GM19397 (cell line): ENCODE data around the gene ITGB1BP1.

ENCODE experiments used
- ATAC-seq: cut with Tn5 transposase; IDR thresholded peaks from one replicate; pipeline ENCODE4 v1.9.1; 2021; ENCODE audit warnings: mild to moderate bottlenecking, moderate library complexity; ENCODE audit not compliant: unreplicated experiment

Gene ITGB1BP1

DNA sequence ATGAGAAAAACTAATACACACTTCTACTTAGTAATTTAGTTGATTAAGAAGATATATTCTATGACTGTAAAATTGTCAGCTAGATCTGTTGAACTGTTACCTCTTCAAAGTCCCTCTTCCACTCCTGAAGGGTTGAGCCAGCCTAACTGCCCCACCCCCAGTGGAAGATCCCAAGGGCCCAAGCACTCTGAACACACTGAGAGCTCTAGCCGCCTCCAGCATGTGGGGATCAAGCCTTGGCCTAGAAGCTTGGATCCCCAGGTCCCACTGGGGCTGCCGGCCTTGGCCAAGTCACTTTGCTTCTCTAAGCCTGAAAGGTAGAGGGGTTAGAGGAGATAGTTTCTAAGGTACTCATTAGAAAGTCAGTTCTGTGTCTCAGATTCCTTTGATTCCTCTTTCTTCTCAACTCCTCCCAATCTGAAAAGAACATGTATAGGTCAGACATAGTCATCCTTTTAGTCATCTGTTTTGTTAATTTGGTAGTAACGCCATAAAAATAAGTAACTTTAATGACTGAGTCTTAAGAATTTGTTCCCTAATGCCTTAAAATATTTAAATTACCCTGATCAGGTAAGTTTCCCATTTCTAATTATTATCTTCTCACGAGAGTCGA is 5.7 kb upstream of the ITGB1BP1 start:
- ATAC-seq = no peak

DNA sequence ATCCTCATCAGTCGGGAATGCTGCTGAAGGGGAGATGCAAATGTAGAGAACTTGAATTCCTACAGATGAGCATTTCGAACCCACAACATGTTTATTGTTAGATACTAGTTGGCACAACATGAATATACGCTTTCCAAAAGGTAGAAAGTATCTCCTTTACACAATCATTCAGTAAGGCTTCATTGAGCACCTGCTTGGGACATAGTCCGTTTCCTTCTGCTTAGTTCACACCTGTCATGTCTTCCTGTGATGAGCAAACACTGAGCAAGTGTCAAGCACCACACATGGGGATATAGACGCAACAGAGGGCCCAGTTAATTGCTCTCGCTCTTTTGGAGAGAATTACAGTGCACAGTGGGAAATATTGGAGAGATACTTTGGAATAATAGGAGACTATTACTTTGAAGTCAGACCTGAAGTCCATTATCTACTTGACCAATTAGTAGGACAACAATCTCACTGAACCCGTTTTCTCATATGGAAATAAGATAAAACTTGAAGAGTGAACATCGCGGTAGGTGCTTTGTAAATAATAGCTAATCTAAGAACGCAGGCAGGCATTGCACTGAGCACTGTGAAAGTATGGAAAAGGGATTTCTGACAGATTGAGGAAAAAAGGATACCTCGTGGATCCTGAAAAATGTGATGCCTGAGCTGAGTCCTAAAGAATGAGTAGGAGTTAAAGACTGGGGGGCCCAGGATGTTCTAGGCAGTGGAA is 1.3 kb upstream of the ITGB1BP1 start:
- no peak for ATAC-seq

DNA sequence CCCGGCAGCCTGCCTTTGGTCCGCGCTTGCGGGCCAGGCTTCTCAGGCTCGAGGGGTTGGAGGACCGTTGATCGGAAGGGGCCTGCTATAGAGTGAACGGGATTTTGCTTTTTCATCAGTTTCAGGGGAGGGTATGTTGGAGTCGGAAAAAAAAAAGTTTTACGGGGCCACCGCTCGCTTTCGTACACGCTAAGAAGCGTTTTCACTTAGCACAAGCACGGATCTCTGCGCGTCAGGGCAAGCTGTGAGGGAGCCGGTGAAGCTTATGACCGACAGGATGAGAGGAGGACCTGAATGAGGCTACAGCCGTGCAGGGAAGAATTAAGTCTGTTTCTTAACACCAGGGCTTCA is 569 bp upstream of the ITGB1BP1 start:
- ATAC-seq = no peak

DNA sequence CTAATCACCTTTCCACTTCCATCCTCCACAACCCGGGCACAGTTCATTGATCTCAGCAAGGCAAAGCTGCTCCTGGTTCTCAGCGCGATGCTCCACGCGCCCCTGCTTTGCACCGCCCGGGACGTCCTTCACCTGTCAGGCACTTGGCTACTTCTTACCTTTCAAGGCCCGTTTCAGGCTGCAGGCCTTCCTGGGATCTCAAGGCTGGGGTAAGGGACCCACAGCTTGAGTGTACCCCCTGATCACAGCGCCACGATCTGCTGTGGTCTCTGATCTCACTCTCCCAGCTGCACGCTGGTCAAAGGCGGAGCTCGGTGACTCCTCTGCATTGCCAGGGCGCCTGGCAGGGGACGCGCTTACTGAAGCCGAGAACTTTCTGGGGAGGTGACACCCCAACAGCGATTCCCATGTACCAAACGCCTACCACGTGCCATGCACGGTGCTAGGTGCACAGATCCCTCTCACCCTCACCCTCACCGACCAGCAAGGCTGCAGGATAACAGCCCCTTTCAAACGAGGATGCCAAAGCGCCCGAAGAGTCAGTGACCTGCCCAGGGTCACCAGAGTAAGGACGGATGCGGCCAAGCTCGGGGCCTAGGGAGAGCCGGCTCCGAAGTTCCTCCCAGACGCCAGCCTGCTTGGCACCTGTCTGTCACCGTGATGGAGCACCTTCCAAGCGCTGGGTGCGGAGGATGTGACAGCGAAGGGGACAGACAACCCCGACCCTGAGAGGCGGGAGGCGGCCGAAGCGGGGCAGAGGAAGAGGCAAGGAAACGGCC is 818 bp downstream of the ITGB1BP1 start:
- peak; percentile 35 for ATAC-seq

DNA sequence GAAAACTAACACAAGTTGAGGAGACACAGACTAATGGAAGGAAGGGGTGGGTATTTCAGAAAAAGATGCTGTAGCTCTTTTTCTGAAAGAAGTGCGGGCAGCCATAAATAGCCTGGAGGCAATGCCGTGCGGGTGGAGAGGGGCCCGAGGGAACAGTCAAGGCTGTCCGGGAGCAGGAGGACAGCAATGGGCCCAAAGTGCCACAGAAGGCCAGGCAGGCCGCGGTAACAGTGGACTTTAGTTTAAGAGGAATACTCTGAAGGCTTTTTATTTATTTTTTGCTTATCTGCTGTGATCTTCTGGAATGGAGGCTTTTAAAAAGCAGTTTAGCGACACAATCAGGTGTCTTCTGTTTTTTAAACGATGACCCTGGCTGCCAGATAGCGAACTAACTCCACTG is 2.8 kb downstream of the ITGB1BP1 start:
- ATAC-seq = no peak

DNA sequence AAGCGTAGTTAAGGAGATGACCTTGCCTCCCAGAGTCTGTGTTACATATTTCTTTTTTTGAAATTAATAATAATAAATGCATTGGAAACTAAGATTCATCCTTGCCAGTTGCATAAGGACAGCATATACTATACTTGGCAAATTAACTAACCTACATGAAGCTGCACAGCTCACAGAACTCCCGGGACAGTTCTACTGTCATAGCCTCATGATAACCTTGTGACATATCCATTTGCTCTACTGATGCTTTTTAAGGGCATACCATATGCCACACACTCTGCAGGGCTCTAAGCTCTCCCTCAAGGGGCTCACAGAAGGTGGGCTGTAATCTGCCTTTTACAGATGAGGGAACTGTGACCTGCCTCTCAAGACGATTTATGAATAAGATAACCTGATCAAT is 3.8 kb downstream of the ITGB1BP1 start:
- ATAC-seq = no peak

DNA sequence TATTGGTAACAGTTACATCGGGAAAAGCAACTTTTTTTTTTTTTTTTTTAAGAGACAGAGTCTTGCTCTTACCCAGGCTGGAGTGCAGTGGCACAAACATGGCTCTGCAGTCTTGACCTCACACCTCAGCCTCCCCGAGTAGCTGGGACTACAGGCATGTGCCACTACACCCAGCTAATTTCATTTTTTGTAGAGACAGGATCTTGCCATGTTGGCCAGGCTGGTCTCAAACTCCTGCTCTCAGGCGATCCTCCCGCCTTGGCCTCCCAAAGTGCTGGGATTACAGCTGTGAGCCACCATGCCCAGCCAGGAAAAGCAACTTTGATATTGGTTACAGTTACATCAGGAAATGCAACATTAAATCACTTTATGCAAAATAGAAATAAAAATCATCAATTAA is 4.6 kb downstream of the ITGB1BP1 start:
- ATAC-seq = no peak

DNA sequence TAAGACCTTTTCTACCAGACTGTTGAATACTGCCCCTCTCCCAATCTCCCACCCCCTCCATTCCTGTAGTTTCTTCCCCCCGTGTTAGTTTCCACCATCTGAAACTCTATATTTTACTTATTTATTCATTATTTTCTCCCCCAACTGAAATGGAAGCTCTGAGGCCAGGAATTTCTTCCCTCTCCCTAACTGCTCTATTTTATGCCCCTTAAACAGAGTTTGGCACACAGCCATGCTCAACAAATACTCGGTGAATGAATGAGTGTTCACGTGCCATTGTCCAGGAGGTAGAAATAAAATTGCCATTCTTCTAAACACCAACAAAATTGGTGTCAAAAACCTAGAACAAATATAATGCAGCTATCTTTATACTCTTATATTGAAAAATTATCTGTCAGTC is 5.6 kb downstream of the ITGB1BP1 start:
- ATAC-seq = no peak

DNA sequence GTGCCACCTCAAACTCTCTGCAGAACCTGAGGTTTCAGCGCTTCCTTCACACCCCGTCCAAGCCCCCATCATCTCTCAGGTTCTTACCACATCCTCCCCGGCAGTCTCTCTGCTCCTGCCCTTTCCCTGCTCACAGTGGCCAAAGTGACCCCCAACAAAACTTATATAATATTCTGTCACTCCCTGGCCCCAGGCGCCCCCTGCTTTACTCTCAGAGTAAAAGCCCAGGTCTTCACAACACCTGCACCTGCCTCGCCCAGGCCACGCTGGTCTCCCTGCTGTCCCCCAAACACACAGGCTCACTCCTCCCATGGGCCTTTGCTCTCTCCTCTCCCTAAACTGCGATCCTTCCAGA is 6.4 kb downstream of the ITGB1BP1 start:
- no peak for ATAC-seq

DNA sequence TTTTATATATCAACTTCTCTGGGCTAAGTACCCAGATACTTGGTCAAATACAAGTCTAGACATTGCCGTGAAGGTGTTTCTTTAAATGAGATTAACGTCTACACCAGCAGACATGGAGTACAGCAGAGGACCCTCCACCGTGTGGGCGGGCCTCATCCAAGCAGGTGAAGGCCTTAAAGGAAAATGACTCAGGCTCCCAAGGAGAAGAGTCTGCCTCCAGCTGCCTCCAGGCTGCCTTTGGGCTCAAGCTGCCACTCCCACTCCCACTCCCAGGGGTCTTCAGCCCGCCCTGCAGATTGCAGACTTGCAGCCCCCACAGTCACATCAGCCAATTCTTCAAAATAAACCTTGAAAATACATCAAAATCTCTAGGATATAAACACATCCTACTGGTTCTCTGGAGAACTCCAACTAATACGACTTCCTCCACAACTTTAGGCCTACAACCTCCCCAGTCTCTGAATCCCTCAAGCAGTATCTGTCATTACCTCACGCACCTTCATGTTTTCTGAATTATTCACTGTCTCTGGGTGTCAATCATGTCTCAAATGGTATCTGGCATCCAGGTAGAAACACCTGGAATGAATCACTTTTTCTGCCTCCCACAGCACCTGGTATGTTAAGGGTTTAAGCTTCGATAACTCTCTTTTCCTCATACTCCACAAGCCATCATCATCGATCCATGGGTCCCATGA is 6.9 kb downstream of the ITGB1BP1 start:
- ATAC-seq = no peak

DNA sequence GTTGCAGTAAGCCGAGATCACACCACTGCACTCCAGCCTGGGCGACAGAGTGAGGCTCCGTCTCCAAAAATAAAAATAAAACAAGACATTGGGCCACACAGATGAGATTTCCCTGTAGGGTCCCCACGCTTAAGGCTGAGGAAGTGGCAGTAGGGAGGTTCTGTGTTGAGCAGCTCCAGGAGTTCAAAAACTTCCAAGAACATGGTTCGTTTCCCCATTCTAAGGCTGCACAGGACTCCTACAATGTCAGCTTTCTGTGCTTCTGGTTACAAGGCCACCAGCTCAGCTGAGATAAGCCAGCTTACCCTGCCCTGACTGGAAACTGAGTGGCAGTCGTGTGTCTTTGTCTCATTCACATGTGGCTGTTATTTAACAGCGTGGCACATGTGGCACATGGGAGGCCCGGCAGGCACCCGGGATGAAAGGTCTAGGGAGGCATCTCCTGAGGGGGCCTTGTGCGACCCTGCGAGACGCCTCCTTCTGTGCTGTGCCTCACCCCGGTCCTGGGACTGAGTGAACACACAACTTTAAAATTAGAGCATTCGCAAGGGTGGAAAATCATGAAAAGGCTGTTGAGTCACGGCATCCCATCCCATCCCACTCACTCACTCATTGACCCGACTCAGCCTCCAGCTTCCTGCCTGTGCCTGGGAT is 7.7 kb downstream of the ITGB1BP1 start:
- ATAC-seq = no peak

DNA sequence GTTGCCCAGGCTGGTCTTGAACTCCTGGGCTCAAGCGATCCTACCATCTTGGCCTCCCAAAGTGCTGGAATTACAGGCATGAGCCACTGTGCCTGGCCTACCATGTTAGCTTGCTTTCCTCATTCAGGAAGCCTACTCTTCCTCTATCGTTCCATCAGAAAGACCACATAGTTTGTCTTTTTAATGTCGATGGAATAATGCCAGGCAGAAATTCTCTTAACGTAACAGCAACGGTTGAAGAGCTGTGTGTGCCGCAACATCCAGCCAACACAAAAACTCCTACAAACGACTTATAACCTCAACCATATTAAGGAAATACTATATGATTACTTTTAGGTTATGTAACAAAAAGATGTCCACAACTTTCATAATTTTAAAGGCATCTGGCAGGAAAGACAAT is 10.5 kb downstream of the ITGB1BP1 start:
- no peak for ATAC-seq

DNA sequence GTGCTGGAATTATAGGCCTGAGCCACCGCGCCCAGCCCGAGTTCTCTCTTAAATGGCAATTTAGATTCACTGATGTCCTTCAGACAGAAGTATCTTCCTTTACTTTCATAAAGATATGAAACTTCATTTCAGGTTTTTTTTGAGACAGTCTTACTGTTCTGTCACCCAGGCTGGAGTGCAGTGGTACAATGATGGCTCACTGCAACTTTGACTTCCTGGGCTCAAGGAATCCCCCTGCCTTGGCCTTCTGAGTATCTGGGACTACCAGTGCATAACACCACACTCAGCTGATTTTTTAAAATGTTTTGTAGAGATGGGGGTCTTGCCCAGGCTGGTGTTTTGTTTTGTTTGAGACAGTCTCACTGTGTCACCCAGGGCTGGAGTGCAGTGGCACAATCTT is 13.2 kb downstream of the ITGB1BP1 start:
- no peak for ATAC-seq

DNA sequence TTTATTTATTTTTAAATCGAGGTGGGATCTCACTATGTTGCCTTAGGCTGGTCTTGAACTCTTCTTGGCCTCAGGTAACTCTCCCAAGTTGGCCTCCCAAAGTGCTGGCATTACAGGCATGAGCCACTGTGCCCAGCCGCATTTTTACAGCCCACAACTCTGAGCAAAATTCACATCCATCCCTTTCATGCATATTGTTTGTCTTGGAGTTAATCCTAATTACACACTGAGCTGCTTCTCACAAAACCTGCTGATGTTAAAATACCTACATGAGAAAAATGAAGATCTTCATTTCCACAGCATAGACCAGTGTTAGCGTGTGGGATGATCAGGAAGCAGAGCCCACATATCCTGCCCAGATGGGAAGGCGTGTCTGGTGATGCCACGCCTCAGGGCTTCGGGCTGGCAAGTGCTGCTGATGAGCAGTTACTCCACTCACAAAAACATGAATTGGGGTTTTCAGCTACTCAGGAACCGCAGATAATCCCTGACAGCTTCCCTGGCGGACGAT is 14.6 kb downstream of the ITGB1BP1 start:
- ATAC-seq = no peak

DNA sequence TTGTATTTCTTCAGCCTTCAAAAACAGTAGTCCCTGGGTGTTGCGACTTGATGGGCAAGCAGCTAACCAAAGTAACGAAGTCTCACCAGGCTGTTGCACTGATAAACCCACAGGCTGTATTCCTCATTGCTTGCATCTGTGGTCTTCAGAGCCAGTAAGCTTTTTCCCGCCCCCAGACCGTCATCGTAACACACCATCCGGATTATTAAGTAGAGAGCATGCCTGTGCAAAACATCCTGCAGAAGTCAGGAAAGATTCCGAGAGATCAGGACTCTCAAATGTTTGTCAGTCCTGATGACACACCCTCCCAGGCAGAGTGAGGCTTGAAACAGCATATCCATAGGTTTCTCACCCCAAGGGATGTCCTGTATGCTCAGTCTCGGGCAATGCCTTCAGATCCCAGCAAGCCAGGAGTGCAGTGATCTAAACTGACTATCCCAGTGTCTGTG is 15.9 kb downstream of the ITGB1BP1 start:
- ATAC-seq = no peak

DNA sequence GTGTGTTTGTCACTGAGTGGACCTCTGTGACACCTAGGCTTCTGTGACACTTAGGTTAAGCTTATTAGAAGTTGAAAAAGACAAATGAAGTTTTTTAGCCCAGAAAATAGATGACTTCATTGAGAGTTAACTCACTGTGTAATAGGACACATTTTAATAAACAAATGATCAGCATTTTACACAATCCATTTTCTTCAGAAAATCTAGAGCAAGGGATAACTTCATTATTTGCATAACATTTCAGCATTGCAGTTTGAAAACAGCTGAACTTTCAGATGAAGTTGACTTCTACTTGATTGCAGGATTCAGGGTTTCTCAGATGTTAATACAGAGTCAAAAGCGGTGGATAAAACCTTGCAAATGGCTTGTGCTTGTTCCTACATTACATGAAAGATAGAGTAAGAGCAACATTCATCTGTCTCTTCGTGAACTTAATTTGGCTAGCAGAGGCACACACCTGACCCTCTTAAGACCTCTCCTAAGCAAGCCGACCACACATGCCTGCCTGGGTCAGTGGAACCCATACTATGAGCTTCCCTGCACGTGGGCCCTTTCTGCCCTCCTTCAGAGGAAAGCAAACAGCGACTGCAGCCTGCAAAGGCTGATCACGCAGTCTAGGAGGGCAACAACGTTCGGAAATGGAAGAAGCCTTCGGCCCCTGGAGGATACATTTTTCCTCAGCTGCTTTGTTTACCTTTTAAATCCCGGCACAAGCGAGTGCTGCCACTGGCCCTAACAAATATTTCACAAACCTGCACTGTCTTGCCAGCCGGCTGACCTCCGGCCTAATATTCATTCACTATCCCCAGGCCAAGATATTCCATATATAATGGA is 16.6 kb downstream of the ITGB1BP1 start:
- no peak for ATAC-seq

DNA sequence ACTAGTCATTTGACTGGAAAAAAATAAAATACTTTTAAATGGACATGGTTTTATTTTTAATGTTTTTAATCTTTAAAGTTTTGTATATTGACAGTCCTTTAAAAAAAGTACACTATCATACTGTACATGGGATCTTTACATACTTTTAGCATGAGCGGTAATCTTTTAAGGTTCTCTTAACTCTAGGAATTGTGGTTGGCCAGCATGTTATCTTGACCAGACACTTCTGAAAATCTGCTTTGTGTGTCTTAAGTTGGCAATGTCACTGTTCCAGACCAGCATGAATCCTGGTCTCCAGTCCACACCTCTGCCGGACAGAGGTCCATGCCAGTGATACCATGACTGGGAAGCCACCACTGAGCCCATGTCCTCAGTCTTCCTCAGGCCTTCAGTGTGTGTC is 17.7 kb downstream of the ITGB1BP1 start:
- ATAC-seq = no peak

DNA sequence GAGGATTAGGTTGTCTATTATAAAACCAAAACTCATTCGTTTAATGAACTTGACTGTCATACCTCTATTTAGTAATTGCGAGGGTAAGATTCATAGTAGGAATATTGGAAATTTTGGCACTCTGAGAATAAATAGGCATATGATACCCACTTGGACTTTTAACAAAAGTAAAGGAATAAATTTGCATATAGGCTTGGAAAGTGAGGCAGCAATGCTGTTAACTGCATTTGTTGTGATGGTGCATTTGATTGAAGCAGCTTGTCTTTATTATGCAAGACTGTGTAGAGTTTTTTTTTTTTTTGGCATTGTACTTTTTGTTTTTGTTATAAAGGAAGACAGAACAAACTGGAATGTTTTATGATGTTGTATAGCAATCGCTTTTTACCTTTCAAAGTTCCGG is 18.9 kb downstream of the ITGB1BP1 start:
- ATAC-seq = no peak

DNA sequence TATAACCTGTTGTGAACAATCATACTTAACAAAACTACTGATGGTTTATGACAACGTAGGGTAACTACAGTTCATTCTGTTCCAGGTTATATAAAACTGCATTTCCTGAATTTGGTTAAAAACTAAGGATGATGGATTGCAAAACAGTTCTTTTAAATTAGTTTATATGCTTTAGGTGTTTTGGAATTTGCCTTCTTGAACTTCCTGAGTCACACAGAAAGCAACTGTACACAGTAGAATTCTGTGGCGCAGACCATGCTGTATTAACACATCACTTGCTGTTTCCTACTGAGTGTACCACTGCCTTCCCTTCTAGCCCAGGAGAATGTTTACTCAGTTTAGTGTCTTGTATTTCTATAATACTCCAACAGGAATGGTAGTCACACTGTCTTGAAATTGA is 19.4 kb downstream of the ITGB1BP1 start:
- ATAC-seq = no peak
